Measurements from ENCODE around the gene DCP1B. TPM values are rescaled to one million over a fixed set of nuclear protein-coding genes. Genes with fewer than 3 reads are reported as not detected.

DCP1B gene
- total RNA-seq, 3 donors from 2014 or later (not counting 1 experiment from before 2014, with no cell fraction given), result 4.7 to 8.5 (median 7.5) TPM

DNA sequence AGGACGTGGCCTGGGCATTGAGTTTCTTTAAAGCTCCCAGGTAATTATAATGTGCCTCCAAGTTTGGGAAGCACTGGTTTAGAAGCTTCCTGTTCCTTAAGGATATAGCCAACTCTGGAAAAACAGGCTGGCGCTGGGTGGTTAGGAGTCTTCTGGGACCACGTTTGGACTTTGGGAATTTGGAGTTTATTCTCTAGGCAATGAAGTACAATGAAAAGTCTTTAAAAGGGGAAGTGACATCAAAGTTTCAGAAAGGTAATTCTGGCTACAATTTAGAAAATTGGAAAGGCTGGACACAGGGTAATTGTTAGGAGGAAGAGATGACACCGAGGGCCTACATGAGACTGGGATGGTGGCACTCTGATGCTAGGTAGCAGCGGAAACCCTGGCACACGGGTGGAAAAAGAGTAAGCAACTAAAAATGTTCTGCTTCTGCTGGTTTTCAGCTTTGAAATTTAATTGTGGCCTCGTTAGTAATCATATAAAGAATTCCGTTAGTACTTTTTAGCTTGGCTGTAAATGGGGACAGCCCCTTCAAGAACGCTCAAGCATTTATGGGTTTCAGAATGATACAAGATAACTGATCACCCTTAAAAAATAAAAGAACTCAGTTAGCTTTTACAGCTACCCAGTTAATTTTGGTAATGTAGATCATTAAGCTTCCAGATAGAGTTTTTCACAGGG is 12.7 kb upstream of the DCP1B start:
- ATAC-seq (no peak), DNase-seq (no peak)
- H3K9me3 ChIP-seq (ENCODE audit: control insufficient read depth, insufficient read depth, low read length), result no peaks in the 10 kb centered on the region
- Mint-ChIP-seq H3K9me3 (no peaks in the 10 kb centered on the region), H3K27me3 (ENCODE audit: low read depth in 2 of 2) (peaks cover 26 to 37% of the 10 kb centered on the region in 2 donors), H3K4me3 (no peak overlapping the region), H3K36me3 (no peaks in the 10 kb centered on the region), H3K27ac (no peak overlapping the region), H3K4me1 (no peaks in the 10 kb centered on the region)
- 70% methylated on average over 9 of the region's 9 CpGs for WGBS (ENCODE audit: insufficient coverage)
- intact Hi-C loops (cut with micrococcal nuclease), result no loop called here
- no peak overlapping the region for H3K27ac ChIP-seq (ENCODE audit: low read length)
- no peaks in the 10 kb centered on the region for H3K4me1 ChIP-seq (ENCODE audit: control insufficient read depth, insufficient read depth, low read length)
- H3K27me3 ChIP-seq (ENCODE audit: control insufficient read depth, insufficient read depth, low read length), result peaks cover 4% of the 10 kb centered on the region
- TF ChIP-seq, protein P1, sequence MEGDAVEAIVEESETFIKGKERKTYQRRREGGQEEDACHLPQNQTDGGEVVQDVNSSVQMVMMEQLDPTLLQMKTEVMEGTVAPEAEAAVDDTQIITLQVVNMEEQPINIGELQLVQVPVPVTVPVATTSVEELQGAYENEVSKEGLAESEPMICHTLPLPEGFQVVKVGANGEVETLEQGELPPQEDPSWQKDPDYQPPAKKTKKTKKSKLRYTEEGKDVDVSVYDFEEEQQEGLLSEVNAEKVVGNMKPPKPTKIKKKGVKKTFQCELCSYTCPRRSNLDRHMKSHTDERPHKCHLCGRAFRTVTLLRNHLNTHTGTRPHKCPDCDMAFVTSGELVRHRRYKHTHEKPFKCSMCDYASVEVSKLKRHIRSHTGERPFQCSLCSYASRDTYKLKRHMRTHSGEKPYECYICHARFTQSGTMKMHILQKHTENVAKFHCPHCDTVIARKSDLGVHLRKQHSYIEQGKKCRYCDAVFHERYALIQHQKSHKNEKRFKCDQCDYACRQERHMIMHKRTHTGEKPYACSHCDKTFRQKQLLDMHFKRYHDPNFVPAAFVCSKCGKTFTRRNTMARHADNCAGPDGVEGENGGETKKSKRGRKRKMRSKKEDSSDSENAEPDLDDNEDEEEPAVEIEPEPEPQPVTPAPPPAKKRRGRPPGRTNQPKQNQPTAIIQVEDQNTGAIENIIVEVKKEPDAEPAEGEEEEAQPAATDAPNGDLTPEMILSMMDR (IDR thresholded peaks at IDR 0.05), result no peak
- H3K36me3 ChIP-seq (ENCODE audit: control insufficient read depth, insufficient read depth, low read length), result no peaks in the 10 kb centered on the region
- no peak overlapping the region for H3K4me3 ChIP-seq (ENCODE audit: low read length)

DNA sequence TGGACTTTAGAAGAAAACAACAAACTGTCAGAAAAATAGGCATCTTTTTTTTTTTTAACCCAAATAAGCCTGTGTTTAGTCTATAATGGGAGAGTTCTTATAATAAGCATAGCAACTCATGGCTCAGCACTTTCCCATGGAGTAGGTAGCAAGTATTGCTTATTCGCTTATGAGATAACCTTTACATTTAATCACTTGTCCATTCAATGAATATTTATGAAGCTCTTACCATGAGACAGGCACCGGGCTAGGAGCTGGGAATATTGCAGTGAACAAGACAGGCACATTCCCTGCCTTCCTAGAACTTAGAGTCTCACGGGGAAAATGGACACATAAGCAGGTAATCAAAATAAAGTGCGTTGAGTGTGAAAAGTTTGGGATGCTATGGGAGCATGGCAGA is 10.0 kb upstream of the DCP1B start:
- Histone ChIP-seq H3K4me3 (ENCODE audit: low read length) (no peak overlapping the region), H3K36me3 (ENCODE audit: control insufficient read depth, insufficient read depth, low read length) (no peaks in the 10 kb centered on the region), H3K4me1 (ENCODE audit: control insufficient read depth, insufficient read depth, low read length) (no peaks in the 10 kb centered on the region), H3K27me3 (ENCODE audit: control insufficient read depth, insufficient read depth, low read length) (peaks cover 4% of the 10 kb centered on the region), H3K27ac (ENCODE audit: low read length) (no peak overlapping the region), H3K9me3 (ENCODE audit: control insufficient read depth, insufficient read depth, low read length) (no peaks in the 10 kb centered on the region)
- no peak for ATAC-seq
- DNase-seq, result no peak
- 89% methylated on average over 4 of the region's 4 CpGs for WGBS (ENCODE audit: insufficient coverage)
- no peaks in the 10 kb centered on the region for H3K36me3 Mint-ChIP-seq
- H3K4me3 Mint-ChIP-seq, result no peak overlapping the region
- H3K27ac Mint-ChIP-seq, result no peak overlapping the region
- intact Hi-C loops (cut with micrococcal nuclease), result no loop called here
- no peaks in the 10 kb centered on the region for H3K9me3 Mint-ChIP-seq
- H3K4me1 Mint-ChIP-seq, result no peaks in the 10 kb centered on the region
- peaks cover 21 to 47% of the 10 kb centered on the region in 2 donors for H3K27me3 Mint-ChIP-seq (ENCODE audit: low read depth in 2 of 2)
- TF ChIP-seq, protein P1 (IDR thresholded peaks at IDR 0.05), result no peak

DNA sequence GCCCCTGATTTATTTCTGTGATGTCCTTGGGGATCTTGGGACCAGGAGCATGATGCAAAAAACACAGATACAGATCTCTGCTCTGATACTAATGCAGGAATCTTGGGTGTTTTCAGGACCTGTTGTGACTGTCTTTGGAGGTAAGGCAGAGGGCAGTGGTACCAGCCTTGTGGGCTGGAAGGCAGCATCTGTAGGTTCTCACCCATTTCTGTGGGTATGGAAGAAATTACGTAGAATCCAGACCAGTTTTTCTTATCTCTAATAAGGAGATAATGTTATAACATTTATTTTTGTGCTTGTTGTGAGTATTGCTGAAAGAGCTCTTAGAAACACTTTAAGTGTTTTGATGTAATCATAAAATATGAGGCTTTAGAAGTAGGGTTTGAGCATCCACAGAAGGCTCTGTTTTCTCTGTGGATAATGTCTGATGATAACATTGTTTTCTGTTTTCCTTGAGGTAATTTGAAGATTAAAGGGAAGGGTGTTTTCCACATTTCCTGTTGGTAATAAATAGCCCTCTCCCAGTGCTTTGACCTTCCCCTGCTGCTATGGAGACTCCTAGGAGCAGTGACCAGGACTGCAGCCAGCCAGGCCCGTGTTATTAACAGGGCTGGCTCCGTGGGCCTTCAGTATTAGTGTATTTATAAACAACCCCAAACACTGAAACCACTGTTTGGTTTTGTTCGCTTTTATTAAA is 9.4 kb upstream of the DCP1B start:
- peaks cover 15 to 46% of the 10 kb centered on the region in 2 donors for H3K27me3 Mint-ChIP-seq (ENCODE audit: low read depth in 2 of 2)
- intact Hi-C loops (cut with micrococcal nuclease), result no loop called here
- H3K4me3 ChIP-seq (ENCODE audit: low read length), result no peak overlapping the region
- no peak overlapping the region for H3K27ac ChIP-seq (ENCODE audit: low read length)
- H3K27ac Mint-ChIP-seq, result no peak overlapping the region
- TF ChIP-seq, protein P1 (IDR thresholded peaks at IDR 0.05), result no peak
- WGBS (ENCODE audit: insufficient coverage), result 100% methylated on average over 1 of the region's 4 CpGs
- H3K36me3 Mint-ChIP-seq, result no peaks in the 10 kb centered on the region
- H3K27me3 ChIP-seq (ENCODE audit: control insufficient read depth, insufficient read depth, low read length), result no peaks in the 10 kb centered on the region
- ATAC-seq, result no peak
- no peaks in the 10 kb centered on the region for H3K9me3 ChIP-seq (ENCODE audit: control insufficient read depth, insufficient read depth, low read length)
- no peaks in the 10 kb centered on the region for H3K9me3 Mint-ChIP-seq
- no peaks in the 10 kb centered on the region for H3K4me1 Mint-ChIP-seq
- no peaks in the 10 kb centered on the region for H3K36me3 ChIP-seq (ENCODE audit: control insufficient read depth, insufficient read depth, low read length)
- DNase-seq, result no peak
- H3K4me3 Mint-ChIP-seq, result no peak overlapping the region
- H3K4me1 ChIP-seq (ENCODE audit: control insufficient read depth, insufficient read depth, low read length), result no peaks in the 10 kb centered on the region

All from natural killer cell (primary cell).